Fibroblast of mammary gland (primary cell): ENCODE results near the gene CPZ.

Experiments used
- DNase-seq: peaks from one replicate; pipeline ENCODE4 v3.0.0-alpha.2; 2010; ENCODE audit warnings: low read depth
- H3K4me3 ChIP-seq: 2 replicates; pipeline ENCODE4 v1.5.1; 2011; ENCODE audit warnings: low read depth, mild to moderate bottlenecking, low read length, moderate library complexity; ENCODE audit not compliant: control insufficient read depth
- TF ChIP-seq, protein P1 (sequence below): conservative IDR thresholded peaks from 2 replicates; pipeline ENCODE4 v1.5.1; 2011; ENCODE audit warnings: low read depth, low read length, inconsistent platforms; ENCODE audit not compliant: control insufficient read depth, insufficient read depth

Gene CPZ

DNA sequence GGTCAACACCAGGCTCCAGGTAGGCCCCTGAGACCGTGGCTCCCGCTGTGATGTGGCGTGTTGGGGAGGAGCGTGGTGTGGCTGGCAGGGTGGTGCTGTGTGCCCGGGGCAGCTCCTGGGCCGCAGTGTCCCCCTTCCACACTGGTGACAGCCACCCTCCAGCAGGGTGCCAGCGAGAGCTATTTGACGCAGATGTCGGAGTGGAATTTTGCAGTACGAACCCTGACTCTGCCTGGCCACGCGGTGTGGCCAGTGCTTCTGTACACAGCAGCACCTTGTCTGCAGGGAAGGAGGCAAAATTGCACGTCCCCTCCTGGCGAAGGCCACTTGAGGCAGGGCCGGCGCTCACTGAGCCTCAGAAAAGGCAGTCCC is 53.2 kb downstream of the CPZ start:
- no peak overlapping the region for H3K4me3 ChIP-seq
- TF ChIP-seq, protein P1, sequence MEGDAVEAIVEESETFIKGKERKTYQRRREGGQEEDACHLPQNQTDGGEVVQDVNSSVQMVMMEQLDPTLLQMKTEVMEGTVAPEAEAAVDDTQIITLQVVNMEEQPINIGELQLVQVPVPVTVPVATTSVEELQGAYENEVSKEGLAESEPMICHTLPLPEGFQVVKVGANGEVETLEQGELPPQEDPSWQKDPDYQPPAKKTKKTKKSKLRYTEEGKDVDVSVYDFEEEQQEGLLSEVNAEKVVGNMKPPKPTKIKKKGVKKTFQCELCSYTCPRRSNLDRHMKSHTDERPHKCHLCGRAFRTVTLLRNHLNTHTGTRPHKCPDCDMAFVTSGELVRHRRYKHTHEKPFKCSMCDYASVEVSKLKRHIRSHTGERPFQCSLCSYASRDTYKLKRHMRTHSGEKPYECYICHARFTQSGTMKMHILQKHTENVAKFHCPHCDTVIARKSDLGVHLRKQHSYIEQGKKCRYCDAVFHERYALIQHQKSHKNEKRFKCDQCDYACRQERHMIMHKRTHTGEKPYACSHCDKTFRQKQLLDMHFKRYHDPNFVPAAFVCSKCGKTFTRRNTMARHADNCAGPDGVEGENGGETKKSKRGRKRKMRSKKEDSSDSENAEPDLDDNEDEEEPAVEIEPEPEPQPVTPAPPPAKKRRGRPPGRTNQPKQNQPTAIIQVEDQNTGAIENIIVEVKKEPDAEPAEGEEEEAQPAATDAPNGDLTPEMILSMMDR = no peak
- no peak for DNase-seq

DNA sequence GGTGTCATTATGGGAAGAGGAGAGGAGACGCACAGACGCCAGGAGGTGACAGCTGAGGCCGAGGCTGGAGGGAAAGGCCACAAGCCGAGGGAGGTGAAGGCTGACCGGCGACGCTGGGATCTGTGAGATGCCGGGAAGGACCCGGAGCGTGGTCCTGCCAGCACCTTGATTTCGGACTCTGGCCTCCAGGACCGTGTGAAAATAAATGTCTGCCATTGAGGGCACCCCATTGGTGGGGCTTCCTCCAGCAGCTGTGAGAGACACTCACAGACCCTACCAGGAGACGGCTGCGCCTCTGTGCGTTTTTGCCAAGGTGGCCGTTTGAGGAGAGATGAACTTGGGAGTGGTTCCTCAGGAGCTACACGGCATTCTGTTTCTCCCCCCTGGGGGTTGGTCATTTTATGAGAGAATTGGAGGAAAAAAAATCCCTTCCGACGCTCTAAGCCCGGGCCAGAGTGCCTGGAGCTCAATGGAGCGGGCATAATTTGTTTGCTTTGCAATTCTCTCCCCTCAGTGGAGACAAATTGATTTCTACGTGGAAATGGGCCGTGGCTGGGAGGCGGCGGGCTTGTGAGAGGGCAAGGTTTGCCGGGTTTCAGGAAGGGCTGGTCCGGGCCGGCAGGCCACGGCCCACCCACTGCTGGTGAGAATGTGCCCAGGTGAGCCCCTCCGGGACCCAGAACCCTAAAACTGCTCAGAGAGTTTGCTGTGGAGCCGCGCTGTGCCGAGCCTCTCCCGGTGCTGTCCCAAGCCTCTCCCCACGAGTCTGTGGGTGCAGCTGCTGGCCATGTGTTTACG is 53.9 kb downstream of the CPZ start:
- no peak overlapping the region for H3K4me3 ChIP-seq
- TF ChIP-seq, protein P1 = no peak
- no peak for DNase-seq

DNA sequence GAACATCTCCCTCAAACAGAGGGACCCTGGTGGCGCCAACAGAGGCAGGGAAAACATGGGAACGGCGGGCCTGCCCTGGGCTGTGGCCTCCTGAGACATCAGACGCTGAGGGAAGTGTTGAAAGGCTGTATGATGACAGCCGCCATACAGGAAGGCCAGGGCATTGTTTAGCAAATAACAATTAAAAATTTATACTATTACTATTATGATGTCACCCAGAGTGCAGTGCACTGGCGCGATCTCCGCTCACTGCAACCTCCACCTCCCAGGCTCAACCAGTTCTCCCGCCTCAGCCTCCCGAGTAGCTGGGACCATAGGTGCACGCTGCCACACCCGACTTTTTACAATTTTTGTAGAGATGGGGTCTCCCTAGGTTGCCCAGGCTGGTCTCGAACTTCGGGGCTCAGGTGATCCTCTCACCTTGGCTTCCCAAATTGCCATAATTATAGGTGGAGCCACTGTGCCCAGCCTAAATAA is 54.6 kb downstream of the CPZ start:
- TF ChIP-seq, protein P1 = no peak
- no peak overlapping the region for H3K4me3 ChIP-seq
- DNase-seq = no peak

DNA sequence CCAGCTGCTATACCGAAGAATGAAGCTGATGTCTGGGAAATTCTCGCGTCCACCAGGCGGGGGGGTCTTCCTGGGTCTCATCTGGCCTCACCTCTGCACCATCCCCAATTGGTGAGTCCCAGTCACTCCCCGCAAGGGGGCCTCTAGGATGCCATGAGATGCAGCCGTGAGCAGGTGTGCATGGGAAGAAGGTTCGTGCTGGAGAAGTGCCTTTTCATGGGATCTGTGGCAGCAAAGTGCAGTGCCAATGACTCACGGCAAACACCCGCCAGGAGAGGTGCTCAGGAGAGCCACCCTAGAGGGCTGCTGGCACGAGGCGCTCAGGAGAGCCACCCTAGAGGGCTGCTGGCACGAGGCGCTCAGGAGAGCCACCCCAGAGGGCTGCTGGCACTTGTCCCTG is 55.1 kb downstream of the CPZ start:
- no peak for DNase-seq
- TF ChIP-seq, protein P1 = no peak
- no peak overlapping the region for H3K4me3 ChIP-seq

DNA sequence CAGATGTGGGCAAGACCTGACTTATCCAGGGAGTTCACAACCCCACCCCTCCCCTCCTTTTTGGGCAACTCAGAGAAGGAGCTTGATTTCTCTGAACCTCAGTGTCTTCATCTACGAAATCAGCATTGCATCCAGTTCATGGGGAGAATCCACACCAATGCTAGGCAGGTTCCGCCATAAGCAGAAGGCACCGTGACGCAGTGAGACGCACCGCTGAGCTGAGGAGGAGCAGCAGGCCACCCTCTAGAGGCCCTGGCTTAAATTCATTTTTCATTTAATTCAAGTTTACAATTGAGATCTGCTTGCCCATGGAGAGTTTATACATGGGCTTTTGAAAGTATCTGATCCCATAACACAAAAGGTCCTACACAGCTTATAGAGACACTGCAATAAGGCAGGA is 55.7 kb downstream of the CPZ start:
- TF ChIP-seq, protein P1 = no peak
- no peak for DNase-seq
- no peak overlapping the region for H3K4me3 ChIP-seq

DNA sequence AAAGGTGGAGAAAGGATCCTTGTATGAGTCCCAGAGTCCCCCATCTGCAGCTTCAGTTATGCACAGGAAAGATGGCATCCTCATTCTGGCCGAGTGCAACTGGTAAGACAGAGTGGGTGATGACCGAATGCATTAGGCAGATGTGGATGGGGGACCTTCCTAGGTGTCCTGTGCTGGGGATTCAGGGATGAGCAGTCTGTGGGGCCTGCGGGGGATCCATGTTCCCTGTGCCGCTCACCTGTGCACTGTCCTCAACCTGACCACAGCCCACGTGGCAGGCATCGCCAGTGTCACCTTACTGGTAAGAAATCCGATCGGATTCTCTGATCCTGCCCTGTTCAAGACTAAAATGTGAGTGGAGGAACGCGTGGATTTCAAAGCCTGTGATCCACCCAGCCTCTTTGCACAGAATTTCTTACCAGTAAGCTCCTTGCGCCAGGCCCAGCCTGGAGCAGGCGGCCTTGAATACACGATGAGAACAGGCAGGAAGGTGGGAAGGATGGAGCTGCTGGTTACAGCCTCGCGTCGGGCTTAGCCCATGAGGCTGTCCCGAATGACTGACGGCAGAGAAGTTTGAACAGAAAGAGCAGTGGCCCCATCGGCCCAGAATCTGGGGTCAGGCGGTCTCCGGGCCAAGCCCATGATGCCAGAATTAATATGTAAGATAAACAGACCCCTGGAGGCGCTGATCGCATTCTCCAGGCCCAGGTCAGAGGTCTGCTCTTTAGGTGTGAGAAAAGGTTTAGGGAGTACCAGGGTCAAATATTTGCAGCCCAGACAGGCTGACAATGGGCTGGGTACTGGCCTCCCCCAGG is 56.5 kb downstream of the CPZ start:
- DNase-seq = no peak
- no peak overlapping the region for H3K4me3 ChIP-seq
- TF ChIP-seq, protein P1 = no peak
